ENCODE results near the gene PPP2R5C. TPM values are rescaled to one million over a fixed set of nuclear protein-coding genes. Genes with fewer than 3 reads are reported as not detected.

The PPP2R5C gene
- total RNA-seq, 1 experiment from 2014 or later: 93.0 TPM

DNA sequence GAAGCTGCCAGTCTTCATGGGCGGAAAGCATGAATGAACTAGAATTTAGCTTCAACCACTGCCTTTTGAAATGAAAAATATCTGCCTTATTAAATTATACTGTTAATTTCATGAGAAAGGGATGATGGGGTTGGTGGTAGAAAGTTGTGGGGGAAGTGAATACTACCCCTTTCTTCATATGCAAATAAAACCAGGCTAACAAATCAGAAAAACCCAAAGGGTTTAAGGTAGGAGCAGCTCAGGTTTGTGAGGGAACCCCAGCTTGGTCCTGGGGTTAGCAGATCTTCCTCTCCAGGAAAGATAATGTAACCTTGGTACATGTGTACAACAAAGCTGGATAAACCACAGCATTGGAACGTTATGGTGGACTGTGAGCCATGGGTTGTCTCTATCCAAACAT lies 84.0 kb downstream of the PPP2R5C start:
- no peak overlapping the region for H2BK5ac ChIP-seq (ENCODE audit: insufficient read length, low read length)
- Mint-ChIP-seq H3K4me3 (no peak overlapping the region), H3K9me3 (no peaks in the 10 kb centered on the region), H3K27ac (no peak overlapping the region), H3K36me3 (ENCODE audit: insufficient read depth in 1 of 3, low read depth in 3 of 3) (no peaks in the 10 kb centered on the region), H3K27me3 (ENCODE audit: low read depth) (no peaks in the 10 kb centered on the region), H3K4me1 (peaks cover 18 to 26% of the 10 kb centered on the region in 2 experiments)
- H3K4me1 ChIP-seq (ENCODE audit: insufficient read depth, low read length): peaks cover 4% of the 10 kb centered on the region; the same call in 1 of the 2 replicates
- no peaks in the 10 kb centered on the region; the same call in 1 of the 2 replicates for H3K79me2 ChIP-seq (ENCODE audit: insufficient read depth, low read length)
- no peaks in the 10 kb centered on the region for H3K9me3 ChIP-seq (ENCODE audit: control insufficient read depth, low read depth, low read length)
- H3K23ac ChIP-seq (ENCODE audit: insufficient read length, low read depth, low read length): no peak overlapping the region
- H3T11ph ChIP-seq (ENCODE audit: low read length): no peak overlapping the region
- no peak overlapping the region for H2AK5ac ChIP-seq (ENCODE audit: insufficient read length, low read length)
- no peak overlapping the region for H3K14ac ChIP-seq (ENCODE audit: insufficient read depth, low read length)
- no peak for DNase-seq
- peaks cover 3% of the 10 kb centered on the region for H3K79me1 ChIP-seq (ENCODE audit: insufficient read depth, low read depth, low read length, poor library complexity, severe bottlenecking)
- no peak overlapping the region for H4K5ac ChIP-seq (ENCODE audit: insufficient read length, low read depth, low read length)
- H2AFZ ChIP-seq (ENCODE audit: low read length): no peak overlapping the region
- no peak overlapping the region for H2BK20ac ChIP-seq (ENCODE audit: low read depth, low read length, poor library complexity, severe bottlenecking)
- no peak overlapping the region for H3K9ac ChIP-seq (ENCODE audit: extremely low read depth, insufficient read length, low read length)
- no peaks in the 10 kb centered on the region for H3K23me2 ChIP-seq (ENCODE audit: insufficient read length, low read depth, low read length, poor library complexity, severe bottlenecking)
- H2BK120ac ChIP-seq (ENCODE audit: low read depth, low read length, poor library complexity, severe bottlenecking): no peak overlapping the region
- no peaks in the 10 kb centered on the region for H4K20me1 ChIP-seq (ENCODE audit: control insufficient read depth, insufficient read depth, insufficient read length)
- H3K27ac ChIP-seq (ENCODE audit: insufficient read length, low read depth, low read length): no peak overlapping the region
- H3K4ac ChIP-seq (ENCODE audit: low read depth, low read length): no peak overlapping the region
- TF ChIP-seq, protein P1, sequence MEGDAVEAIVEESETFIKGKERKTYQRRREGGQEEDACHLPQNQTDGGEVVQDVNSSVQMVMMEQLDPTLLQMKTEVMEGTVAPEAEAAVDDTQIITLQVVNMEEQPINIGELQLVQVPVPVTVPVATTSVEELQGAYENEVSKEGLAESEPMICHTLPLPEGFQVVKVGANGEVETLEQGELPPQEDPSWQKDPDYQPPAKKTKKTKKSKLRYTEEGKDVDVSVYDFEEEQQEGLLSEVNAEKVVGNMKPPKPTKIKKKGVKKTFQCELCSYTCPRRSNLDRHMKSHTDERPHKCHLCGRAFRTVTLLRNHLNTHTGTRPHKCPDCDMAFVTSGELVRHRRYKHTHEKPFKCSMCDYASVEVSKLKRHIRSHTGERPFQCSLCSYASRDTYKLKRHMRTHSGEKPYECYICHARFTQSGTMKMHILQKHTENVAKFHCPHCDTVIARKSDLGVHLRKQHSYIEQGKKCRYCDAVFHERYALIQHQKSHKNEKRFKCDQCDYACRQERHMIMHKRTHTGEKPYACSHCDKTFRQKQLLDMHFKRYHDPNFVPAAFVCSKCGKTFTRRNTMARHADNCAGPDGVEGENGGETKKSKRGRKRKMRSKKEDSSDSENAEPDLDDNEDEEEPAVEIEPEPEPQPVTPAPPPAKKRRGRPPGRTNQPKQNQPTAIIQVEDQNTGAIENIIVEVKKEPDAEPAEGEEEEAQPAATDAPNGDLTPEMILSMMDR (conservative IDR thresholded peaks at IDR 0.05): no peak
- no peak overlapping the region for H4K8ac ChIP-seq (replicated peaks; ENCODE audit: insufficient read length, low read depth, low read length)
- H3K27me3 ChIP-seq (ENCODE audit: insufficient read depth, low read length): no peaks in the 10 kb centered on the region
- no peak overlapping the region for H2BK15ac ChIP-seq (ENCODE audit: low read depth, low read length)
- H2BK12ac ChIP-seq (ENCODE audit: insufficient read length, low read depth, low read length): no peak overlapping the region
- no peak overlapping the region for H4K91ac ChIP-seq (ENCODE audit: insufficient read length, low read depth, low read length)
- no peak overlapping the region for H3K18ac ChIP-seq (ENCODE audit: insufficient read length, low read depth, low read length)
- H3K56ac ChIP-seq (ENCODE audit: insufficient read length, low read depth, low read length): no peak overlapping the region
- no peak overlapping the region for H3K4me2 ChIP-seq (ENCODE audit: insufficient read depth, insufficient read length, low read length)
- WGBS (ENCODE audit: extremely low coverage, insufficient read length, low lambda C conversion rate): no CpG with 5 or more reads among the region's 2 CpGs
